Mucosa of stomach (tissue), 1 donor: ENCODE data around the gene GUCA2A.

Source experiments
- H3K27me3 ChIP-seq: one replicate; pipeline ENCODE4 v1.7.0; 2013; ENCODE audit warnings: mild to moderate bottlenecking, low read length; ENCODE audit not compliant: control insufficient read depth, insufficient read depth
- H3K36me3 ChIP-seq: one replicate; pipeline ENCODE4 v1.7.0; 2013; ENCODE audit warnings: low read length; ENCODE audit not compliant: control insufficient read depth, insufficient read depth
- H3K4me1 ChIP-seq: one replicate; pipeline ENCODE4 v1.7.0; 2013; ENCODE audit warnings: mild to moderate bottlenecking, low read length; ENCODE audit not compliant: control insufficient read depth, insufficient read depth
- H3K4me3 ChIP-seq: one replicate; pipeline ENCODE4 v1.7.0; 2013; ENCODE audit warnings: low read length
- H3K9ac ChIP-seq: one replicate; pipeline ENCODE4 v1.7.0; 2013; ENCODE audit warnings: mild to moderate bottlenecking, low read length, moderate library complexity
- H3K9me3 ChIP-seq: one replicate; pipeline ENCODE4 v1.7.0; 2013; ENCODE audit warnings: mild to moderate bottlenecking, low read length, moderate library complexity; ENCODE audit not compliant: control insufficient read depth
- donor health status: Pancreatic carcinoma.

Gene GUCA2A

DNA sequence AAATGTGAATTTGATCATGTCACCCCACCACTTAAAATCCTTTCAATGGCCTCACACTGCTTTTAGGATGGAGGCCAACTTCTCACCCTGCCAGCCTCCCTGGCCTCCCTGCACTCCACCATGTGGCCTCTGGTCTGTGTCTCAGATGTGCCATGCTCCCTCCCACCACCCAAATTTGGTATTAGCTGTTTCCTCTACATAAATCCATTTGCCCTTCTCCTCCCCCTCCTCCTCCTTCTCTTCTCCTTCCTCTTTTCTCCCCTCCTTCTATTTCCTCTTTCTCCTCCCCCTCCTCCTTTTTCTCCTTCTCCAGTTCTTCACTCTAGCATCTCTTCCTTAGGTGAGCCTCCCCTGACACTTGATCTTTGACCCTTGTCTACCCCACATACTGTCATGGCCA is 28.1 kb downstream of the GUCA2A start:
- H3K4me1 ChIP-seq: no peaks in the 10 kb centered on the region
- no peak overlapping the region for H3K4me3 ChIP-seq
- H3K9me3 ChIP-seq: no peaks in the 10 kb centered on the region
- H3K27me3 ChIP-seq: no peaks in the 10 kb centered on the region
- no peaks in the 10 kb centered on the region for H3K36me3 ChIP-seq
- H3K9ac ChIP-seq: no peak overlapping the region

DNA sequence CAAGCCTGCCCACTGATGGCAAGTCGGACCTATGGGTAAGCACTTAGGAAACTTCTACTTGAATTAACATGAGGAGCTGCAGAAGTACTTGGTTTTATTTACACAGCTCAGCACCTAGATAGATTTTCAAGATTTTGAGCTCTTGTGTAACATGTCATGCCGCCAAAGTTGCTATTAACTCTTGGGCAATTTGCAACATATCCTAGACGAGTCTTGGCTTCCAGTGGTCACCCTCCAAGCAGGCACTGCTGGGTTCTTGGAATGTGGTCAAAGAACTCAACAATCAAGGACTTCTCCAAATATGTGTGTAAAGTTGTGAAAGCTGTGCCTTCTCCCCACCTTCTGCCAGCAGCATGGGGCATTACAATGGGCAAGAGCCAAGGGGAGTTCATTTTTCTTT is 29.1 kb downstream of the GUCA2A start:
- Histone ChIP-seq H3K36me3 (no peaks in the 10 kb centered on the region), H3K27me3 (no peaks in the 10 kb centered on the region), H3K4me3 (no peak overlapping the region), H3K9ac (no peak overlapping the region), H3K9me3 (no peaks in the 10 kb centered on the region), H3K4me1 (no peaks in the 10 kb centered on the region)

DNA sequence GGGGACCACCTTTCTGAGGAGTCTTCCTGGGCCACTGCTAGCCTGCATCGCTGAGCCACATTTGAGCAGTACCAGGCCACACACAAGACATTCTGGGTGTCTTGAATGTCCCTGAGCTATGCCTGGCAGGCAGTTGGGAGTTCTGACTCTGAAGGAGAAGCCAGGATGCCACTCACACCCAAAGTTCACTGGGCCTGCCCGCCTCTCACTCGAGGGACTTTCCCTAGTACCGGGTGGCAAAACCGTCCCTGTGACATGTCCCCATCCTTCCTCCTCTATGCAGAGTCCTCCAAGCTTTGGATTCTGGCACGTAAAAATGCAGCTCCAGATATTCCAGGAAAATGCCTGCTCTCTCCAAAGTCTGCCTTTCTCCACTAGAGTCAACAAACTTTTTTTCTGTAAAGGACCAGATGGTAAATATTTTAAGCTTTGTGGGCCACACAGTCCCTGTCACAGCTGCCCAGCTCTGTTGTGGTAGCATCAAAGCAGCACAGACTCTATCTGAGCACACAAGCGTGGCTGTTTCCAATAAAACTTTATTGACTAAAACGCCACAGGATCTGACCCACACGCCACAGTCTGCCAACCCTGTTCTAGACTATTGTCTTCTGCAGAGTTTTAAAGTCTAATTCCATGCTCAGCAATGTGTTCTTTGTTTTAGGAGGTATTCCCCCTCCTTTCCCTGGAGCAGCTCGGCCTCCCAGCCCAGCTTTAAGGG is 30.6 kb downstream of the GUCA2A start:
- Histone ChIP-seq H3K36me3 (no peaks in the 10 kb centered on the region), H3K9ac (no peak overlapping the region), H3K9me3 (no peaks in the 10 kb centered on the region), H3K27me3 (no peaks in the 10 kb centered on the region), H3K4me1 (no peaks in the 10 kb centered on the region), H3K4me3 (no peak overlapping the region)

DNA sequence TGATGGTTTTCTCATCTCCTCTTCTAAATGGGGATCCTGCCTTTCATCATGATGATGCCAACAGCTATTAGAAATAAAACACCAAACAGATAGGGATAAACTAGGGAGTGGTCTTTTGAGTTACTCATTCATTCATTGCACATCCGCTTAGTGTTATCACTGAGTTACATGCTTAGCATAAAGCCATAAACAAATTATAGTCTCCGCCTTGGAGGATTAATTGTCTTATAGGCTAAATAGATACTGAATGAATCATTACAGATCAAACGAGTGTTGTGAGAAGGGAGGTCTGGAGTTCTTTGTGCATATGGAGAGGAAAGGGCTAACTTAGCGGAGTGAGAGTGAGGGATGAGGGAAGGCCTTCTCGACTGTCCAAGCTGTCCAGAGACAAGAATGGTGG is 31.2 kb downstream of the GUCA2A start:
- no peaks in the 10 kb centered on the region for H3K36me3 ChIP-seq

DNA sequence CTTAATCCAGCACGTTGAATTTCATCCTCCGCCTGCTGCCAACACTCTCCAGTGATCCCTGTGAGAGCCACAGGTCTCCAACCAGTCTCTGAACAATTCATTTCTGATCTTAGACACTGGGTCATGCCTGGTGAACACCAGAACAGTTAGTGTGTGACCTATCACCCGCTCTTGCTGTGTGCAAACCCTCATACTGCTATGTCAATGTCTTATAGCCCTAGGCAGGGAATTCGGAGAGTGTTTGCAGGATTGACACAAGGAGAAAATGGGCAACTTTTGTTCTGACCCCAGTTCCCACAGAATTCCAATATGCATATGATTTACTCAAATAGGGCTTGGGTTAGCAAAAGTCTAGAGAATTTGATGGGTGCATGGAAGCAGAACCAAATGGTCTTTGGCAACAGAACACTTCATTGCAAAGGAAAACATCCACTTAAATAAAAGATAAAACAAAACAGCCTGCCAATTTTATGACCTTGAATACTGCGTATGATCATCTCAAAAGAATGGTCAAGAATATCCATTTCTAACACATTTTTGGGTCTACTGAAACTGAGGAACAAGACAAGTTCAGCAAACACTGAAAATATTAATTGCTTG is 34.4 kb downstream of the GUCA2A start:
- Histone ChIP-seq H3K4me3 (no peak overlapping the region), H3K36me3 (no peaks in the 10 kb centered on the region), H3K4me1 (no peaks in the 10 kb centered on the region), H3K9me3 (no peaks in the 10 kb centered on the region), H3K27me3 (no peaks in the 10 kb centered on the region), H3K9ac (no peak overlapping the region)

More for the DNA sequence above, 31.2 kb downstream of the GUCA2A start:
- Histone ChIP-seq H3K9ac (no peak overlapping the region), H3K4me1 (no peaks in the 10 kb centered on the region), H3K27me3 (no peaks in the 10 kb centered on the region), H3K9me3 (no peaks in the 10 kb centered on the region), H3K4me3 (no peak overlapping the region)

DNA sequence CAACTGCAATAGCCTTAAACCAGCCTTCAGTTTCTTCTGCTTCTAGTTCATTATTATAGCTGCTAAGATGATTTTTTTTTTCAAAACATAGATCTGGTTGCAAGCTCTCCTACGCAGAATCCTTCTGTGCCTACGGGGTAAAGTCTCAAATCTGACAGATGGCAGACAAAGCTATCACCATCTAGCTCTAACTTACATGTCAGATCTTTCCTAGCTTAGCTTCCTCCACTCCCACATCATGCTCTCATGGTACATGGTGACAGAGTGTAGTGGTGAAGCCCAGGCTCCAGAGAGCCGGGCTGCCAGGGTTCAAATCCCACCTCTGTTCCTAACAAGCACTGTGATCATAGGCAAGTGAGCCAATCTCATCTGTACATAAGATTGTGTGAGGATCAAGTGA is 35.6 kb downstream of the GUCA2A start:
- H3K36me3 ChIP-seq: no peaks in the 10 kb centered on the region
- no peak overlapping the region for H3K4me3 ChIP-seq
- H3K4me1 ChIP-seq: no peaks in the 10 kb centered on the region
- H3K9ac ChIP-seq: no peak overlapping the region
- no peaks in the 10 kb centered on the region for H3K9me3 ChIP-seq
- no peaks in the 10 kb centered on the region for H3K27me3 ChIP-seq

DNA sequence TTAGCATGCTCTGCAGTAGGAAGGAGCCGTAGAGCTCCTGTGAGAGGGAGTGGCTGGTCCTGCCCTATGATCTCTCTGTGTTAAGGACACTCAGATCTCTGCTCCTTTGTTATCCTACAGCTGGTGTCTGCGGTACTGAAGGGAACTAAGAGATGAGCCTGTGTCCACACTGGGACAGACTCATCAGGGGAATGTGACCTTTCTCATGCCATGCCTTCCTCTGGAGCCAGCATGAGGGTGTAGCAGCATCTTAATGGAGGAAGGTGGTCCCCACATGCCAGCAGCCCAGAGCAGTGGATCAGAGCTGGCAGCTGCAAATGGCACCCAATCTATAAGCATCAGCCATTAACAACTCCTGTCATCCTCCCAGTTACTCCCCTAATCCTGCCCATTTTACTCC is 36.0 kb downstream of the GUCA2A start:
- Histone ChIP-seq H3K9ac (no peak overlapping the region), H3K27me3 (no peaks in the 10 kb centered on the region), H3K4me1 (no peaks in the 10 kb centered on the region), H3K36me3 (no peaks in the 10 kb centered on the region), H3K9me3 (no peaks in the 10 kb centered on the region), H3K4me3 (no peak overlapping the region)

DNA sequence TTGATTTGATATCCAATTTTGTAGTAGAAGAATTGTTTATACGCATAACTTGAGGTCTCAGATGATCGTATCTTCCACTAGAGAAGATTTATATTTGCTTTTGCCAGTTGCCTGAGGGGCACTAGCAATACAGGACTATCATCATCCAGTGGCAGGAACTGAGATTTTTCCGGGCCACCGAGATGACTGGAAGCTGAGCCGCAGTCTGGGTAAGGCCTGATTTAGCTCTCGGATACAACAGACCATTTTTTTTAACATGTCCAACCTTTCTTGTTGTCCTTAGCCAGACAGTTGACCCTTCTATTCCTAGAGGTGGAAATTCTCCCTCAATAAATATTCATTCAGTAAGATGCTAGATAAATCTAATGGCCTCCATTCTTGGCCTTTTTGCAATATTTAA is 36.8 kb downstream of the GUCA2A start:
- no peaks in the 10 kb centered on the region for H3K4me1 ChIP-seq
- H3K4me3 ChIP-seq: no peak overlapping the region
- no peak overlapping the region for H3K9ac ChIP-seq
- H3K27me3 ChIP-seq: no peaks in the 10 kb centered on the region
- H3K36me3 ChIP-seq: no peaks in the 10 kb centered on the region
- H3K9me3 ChIP-seq: no peaks in the 10 kb centered on the region

DNA sequence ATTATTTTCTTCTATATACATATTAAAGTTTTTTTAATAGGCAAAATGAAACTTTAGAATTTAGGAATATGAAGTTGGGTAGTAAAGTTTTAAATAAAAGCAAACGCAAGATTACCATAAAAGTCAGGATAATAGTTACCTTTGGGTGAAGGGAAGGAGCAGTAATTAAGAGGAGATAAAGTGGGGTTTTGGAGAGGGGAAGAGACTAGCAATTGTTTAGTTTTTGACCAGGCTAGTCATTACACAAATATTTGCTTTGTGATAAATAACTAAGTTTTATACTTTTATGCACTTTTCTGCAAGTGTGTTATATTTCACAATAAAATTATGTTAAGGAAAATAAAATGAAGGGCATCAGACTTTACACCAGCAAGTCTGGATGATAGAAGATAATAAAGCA is 39.0 kb downstream of the GUCA2A start:
- Histone ChIP-seq H3K9me3 (no peaks in the 10 kb centered on the region), H3K36me3 (no peaks in the 10 kb centered on the region), H3K9ac (no peak overlapping the region), H3K4me1 (no peaks in the 10 kb centered on the region), H3K27me3 (no peaks in the 10 kb centered on the region), H3K4me3 (no peak overlapping the region)

DNA sequence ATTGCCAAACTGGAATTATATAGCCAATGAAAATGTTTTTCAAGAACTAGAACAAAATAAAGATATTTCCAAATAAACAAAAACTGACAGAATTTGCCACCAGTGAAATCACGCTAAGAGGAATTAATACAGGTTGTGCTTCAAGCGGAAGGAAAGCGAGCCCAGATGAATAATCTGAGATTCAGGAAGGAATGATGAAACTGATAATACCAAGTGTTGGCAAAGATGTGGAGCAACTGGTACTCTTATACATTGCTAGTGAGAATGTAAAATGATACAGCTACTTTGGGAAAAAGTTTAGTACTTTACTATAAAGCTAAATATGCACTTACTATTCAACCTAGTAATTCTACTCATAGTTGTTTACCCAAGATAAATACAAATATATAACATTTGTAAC is 42.1 kb downstream of the GUCA2A start:
- H3K9ac ChIP-seq: no peak overlapping the region
- no peaks in the 10 kb centered on the region for H3K27me3 ChIP-seq
- H3K4me1 ChIP-seq: no peaks in the 10 kb centered on the region
- no peaks in the 10 kb centered on the region for H3K36me3 ChIP-seq
- H3K4me3 ChIP-seq: no peak overlapping the region
- H3K9me3 ChIP-seq: no peaks in the 10 kb centered on the region

DNA sequence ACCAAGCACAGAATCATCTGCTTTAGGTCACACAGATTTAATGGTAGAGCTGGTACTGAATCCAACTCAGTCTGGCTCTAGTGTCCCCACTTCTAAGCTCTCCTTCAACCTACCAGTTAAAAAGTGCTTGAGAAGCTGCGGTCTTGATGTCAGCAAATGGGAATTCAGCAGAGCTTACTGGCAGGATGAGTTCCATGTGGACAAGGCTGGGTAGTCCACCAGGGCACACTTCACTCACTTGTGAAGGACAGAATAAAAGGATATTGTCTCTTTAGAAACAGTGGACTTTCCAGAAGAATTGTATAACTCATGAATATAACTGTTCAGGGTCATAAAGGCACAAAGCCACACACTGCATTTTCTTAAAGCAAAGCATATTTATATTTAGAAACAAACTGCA is 46.4 kb downstream of the GUCA2A start:
- H3K36me3 ChIP-seq: no peaks in the 10 kb centered on the region
- no peaks in the 10 kb centered on the region for H3K9me3 ChIP-seq
- H3K27me3 ChIP-seq: no peaks in the 10 kb centered on the region
- no peak overlapping the region for H3K9ac ChIP-seq
- no peak overlapping the region for H3K4me3 ChIP-seq
- no peaks in the 10 kb centered on the region for H3K4me1 ChIP-seq

DNA sequence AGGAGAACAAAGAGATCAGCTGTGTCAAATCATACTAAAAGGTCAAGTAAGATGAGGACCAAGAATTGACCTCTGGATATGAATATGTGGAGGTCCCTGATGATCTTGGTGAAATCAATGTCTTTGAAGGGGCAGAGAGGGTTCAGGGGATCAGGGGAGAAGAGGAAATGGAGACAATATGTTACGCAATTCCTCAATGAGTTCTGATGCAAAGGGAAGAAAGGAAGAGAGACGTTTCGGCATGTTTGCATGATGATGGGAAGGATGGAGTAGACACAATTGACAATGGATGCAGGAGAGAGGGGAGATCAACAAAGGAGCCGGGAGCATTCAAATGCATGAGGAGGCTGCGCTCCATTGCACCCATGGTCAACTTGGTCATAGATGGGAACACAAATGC is 47.3 kb downstream of the GUCA2A start:
- H3K27me3 ChIP-seq: no peaks in the 10 kb centered on the region
- no peaks in the 10 kb centered on the region for H3K4me1 ChIP-seq
- no peak overlapping the region for H3K4me3 ChIP-seq
- no peaks in the 10 kb centered on the region for H3K9me3 ChIP-seq
- H3K9ac ChIP-seq: no peak overlapping the region
- H3K36me3 ChIP-seq: no peaks in the 10 kb centered on the region

DNA sequence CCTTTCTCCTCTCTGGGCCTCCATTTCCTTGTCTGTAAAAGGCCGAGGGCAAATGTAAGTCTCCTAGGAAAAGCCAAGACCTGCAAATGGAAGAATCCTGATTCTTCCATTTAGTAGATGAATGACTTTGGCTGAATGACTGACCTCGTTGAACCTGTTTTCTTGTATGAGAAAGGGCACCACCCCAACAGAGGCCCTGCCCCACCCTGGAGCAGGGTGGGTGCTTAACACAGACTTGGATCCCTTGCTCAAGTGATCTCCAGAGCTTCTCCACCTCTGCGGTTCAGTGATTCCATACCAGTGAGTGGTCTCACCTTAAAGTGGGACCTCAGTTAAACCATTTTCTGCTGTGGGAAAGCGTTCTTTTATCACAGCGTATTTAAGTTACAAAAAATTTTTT is 50.3 kb downstream of the GUCA2A start:
- no peak overlapping the region for H3K4me3 ChIP-seq
- no peak overlapping the region for H3K9ac ChIP-seq
- H3K9me3 ChIP-seq: no peaks in the 10 kb centered on the region
- H3K4me1 ChIP-seq: no peaks in the 10 kb centered on the region
- H3K27me3 ChIP-seq: no peaks in the 10 kb centered on the region
- no peaks in the 10 kb centered on the region for H3K36me3 ChIP-seq
